Activated T-helper 1 cell treated with anti-CD3 and anti-CD28 coated beads, Interleukin-12 subunit alpha, Interleukin-12 subunit beta, Interleukin-2, Interleukin-4 antibody, amounts not matched to agents 30 ng/mL and 10 ng/mL and 1 ng/mL, durations not matched to agents 14 hours and 24 hours and 36 hours (primary cell): Measurements from ENCODE around the gene NAXD. TPM values are rescaled to one million over a fixed set of nuclear protein-coding genes. Genes with fewer than 3 reads are reported as not detected.

Experiments
- DNase-seq: peaks from one replicate; pipeline ENCODE4 v3.0.0; 2021; ENCODE audit warnings: low spot score
- H3K27ac Mint-ChIP-seq: one replicate; pipeline ENCODE4 v1.8.0; 2021; ENCODE audit warnings: mild to moderate bottlenecking, mixed read lengths
- H3K27me3 Mint-ChIP-seq: one replicate; pipeline ENCODE4 v1.8.0; 2022; ENCODE audit warnings: mild to moderate bottlenecking, moderate library complexity, mixed read lengths; ENCODE audit not compliant: insufficient read depth
- H3K36me3 Mint-ChIP-seq: one replicate; pipeline ENCODE4 v1.8.0; 2021; ENCODE audit warnings: low read depth, mixed read lengths
- H3K4me1 Mint-ChIP-seq: one replicate; pipeline ENCODE4 v1.8.0; 2021; ENCODE audit warnings: low read depth, mixed read lengths
- H3K4me3 Mint-ChIP-seq: one replicate; pipeline ENCODE4 v1.8.0; 2021; ENCODE audit warnings: mild to moderate bottlenecking, moderate library complexity, mixed read lengths
- H3K9me3 Mint-ChIP-seq: one replicate; pipeline ENCODE4 v1.8.0; 2021; ENCODE audit warnings: mixed read lengths
- intact Hi-C: fragments of 100-400 bp; cut with micrococcal nuclease; formaldehyde crosslinking; loops from one replicate; pipeline ENCODE4 v1.15.1; 2024
- total RNA-seq: library from RNA; stranded (reverse); gene quantifications from 2 replicates; pipeline ENCODE4 v1.2.3, GENCODE V29; 2022

NAXD gene
- total RNA-seq, 1 donor from 2014 or later = 22.0 TPM

- no peak overlapping the region for H3K4me3 Mint-ChIP-seq
- no peaks in the 10 kb centered on the region for H3K4me1 Mint-ChIP-seq
- intact Hi-C loops = no loop called here
- DNase-seq = no peak
- H3K36me3 Mint-ChIP-seq = peaks cover 25% of the 10 kb centered on the region
- H3K27ac Mint-ChIP-seq = no peak overlapping the region
- H3K27me3 Mint-ChIP-seq = no peaks in the 10 kb centered on the region
- H3K9me3 Mint-ChIP-seq = no peaks in the 10 kb centered on the region
These were observed 21.9 kb downstream of the NAXD start for GRCh38 chr13:110637275-110637674.

GRCh38 chr13:110637747-110638146, 22.4 kb downstream of the NAXD start:
- Mint-ChIP-seq H3K36me3 (peaks cover 25% of the 10 kb centered on the region), H3K4me3 (no peak overlapping the region), H3K4me1 (no peaks in the 10 kb centered on the region), H3K27ac (no peak overlapping the region), H3K27me3 (no peaks in the 10 kb centered on the region), H3K9me3 (no peaks in the 10 kb centered on the region)
- DNase-seq = no peak
- intact Hi-C loops = no loop called here

- Mint-ChIP-seq H3K27me3 (no peaks in the 10 kb centered on the region), H3K4me1 (no peaks in the 10 kb centered on the region)
These were observed 22.9 kb downstream of the NAXD start for GRCh38 chr13:110638257-110638656.

GRCh38 chr13:110638814-110639806, 23.8 kb downstream of the NAXD start:
- H3K27me3 Mint-ChIP-seq = no peaks in the 10 kb centered on the region
- DNase-seq = no peak
- H3K4me3 Mint-ChIP-seq = no peak overlapping the region
- no peaks in the 10 kb centered on the region for H3K9me3 Mint-ChIP-seq
- H3K27ac Mint-ChIP-seq = no peak overlapping the region
- intact Hi-C loops = no loop called here
- H3K36me3 Mint-ChIP-seq = peaks cover 34% of the 10 kb centered on the region
- no peaks in the 10 kb centered on the region for H3K4me1 Mint-ChIP-seq

More at GRCh38 chr13:110638257-110638656, 22.9 kb downstream of the NAXD start:
- intact Hi-C loops = no loop called here
- DNase-seq = no peak
- H3K9me3 Mint-ChIP-seq = no peaks in the 10 kb centered on the region
- no peak overlapping the region for H3K4me3 Mint-ChIP-seq
- H3K27ac Mint-ChIP-seq = no peak overlapping the region
- H3K36me3 Mint-ChIP-seq = peaks cover 28% of the 10 kb centered on the region

GRCh38 chr13:110639935-110640334, 24.6 kb downstream of the NAXD start:
- DNase-seq = no peak
- no peak overlapping the region for H3K27ac Mint-ChIP-seq
- intact Hi-C loops = no loop called here
- no peaks in the 10 kb centered on the region for H3K27me3 Mint-ChIP-seq
- peaks cover 31% of the 10 kb centered on the region for H3K36me3 Mint-ChIP-seq
- H3K9me3 Mint-ChIP-seq = no peaks in the 10 kb centered on the region
- H3K4me3 Mint-ChIP-seq = no peak overlapping the region
- no peaks in the 10 kb centered on the region for H3K4me1 Mint-ChIP-seq

- no peaks in the 10 kb centered on the region for H3K9me3 Mint-ChIP-seq
- intact Hi-C loops = no loop called here
- peaks cover 29% of the 10 kb centered on the region for H3K36me3 Mint-ChIP-seq
- no peak for DNase-seq
- H3K27me3 Mint-ChIP-seq = no peaks in the 10 kb centered on the region
- no peak overlapping the region for H3K4me3 Mint-ChIP-seq
- H3K27ac Mint-ChIP-seq = no peak overlapping the region
- no peaks in the 10 kb centered on the region for H3K4me1 Mint-ChIP-seq
These were observed 25.3 kb downstream of the NAXD start for GRCh38 chr13:110640591-110641029.

GRCh38 chr13:110641055-110642015, 26.0 kb downstream of the NAXD start:
- Mint-ChIP-seq H3K27ac (no peak overlapping the region), H3K36me3 (peaks cover 24% of the 10 kb centered on the region), H3K27me3 (no peaks in the 10 kb centered on the region), H3K4me3 (no peak overlapping the region), H3K9me3 (no peaks in the 10 kb centered on the region), H3K4me1 (no peaks in the 10 kb centered on the region)
- no peak for DNase-seq
- intact Hi-C loops = no loop called here

- intact Hi-C loops = no loop called here
- H3K27me3 Mint-ChIP-seq = no peaks in the 10 kb centered on the region
- no peak overlapping the region for H3K4me3 Mint-ChIP-seq
- peaks cover 22% of the 10 kb centered on the region for H3K36me3 Mint-ChIP-seq
- no peak overlapping the region for H3K27ac Mint-ChIP-seq
- no peak for DNase-seq
- H3K4me1 Mint-ChIP-seq = no peaks in the 10 kb centered on the region
- H3K9me3 Mint-ChIP-seq = no peaks in the 10 kb centered on the region
These were observed 27.1 kb downstream of the NAXD start for GRCh38 chr13:110642291-110642981.

GRCh38 chr13:110643324-110643723, 28.0 kb downstream of the NAXD start:
- peak overlapping the region; percentile 48 for H3K27ac Mint-ChIP-seq
- H3K36me3 Mint-ChIP-seq = peaks cover 26% of the 10 kb centered on the region
- H3K9me3 Mint-ChIP-seq = no peaks in the 10 kb centered on the region
- H3K27me3 Mint-ChIP-seq = no peaks in the 10 kb centered on the region
- no peaks in the 10 kb centered on the region for H3K4me1 Mint-ChIP-seq
- intact Hi-C loops = no loop called here
- DNase-seq = no peak
- no peak overlapping the region for H3K4me3 Mint-ChIP-seq

GRCh38 chr13:110643768-110644421, 28.6 kb downstream of the NAXD start:
- intact Hi-C loops = no loop called here
- no peak for DNase-seq
- no peak overlapping the region for H3K4me3 Mint-ChIP-seq
- H3K27ac Mint-ChIP-seq = peak overlapping the region; percentile 48
- no peaks in the 10 kb centered on the region for H3K27me3 Mint-ChIP-seq
- no peaks in the 10 kb centered on the region for H3K4me1 Mint-ChIP-seq
- H3K9me3 Mint-ChIP-seq = no peaks in the 10 kb centered on the region
- peaks cover 21% of the 10 kb centered on the region for H3K36me3 Mint-ChIP-seq

- DNase-seq = peak; percentile 7
- intact Hi-C loops = loop anchor here (1.0 kb wide), 1 partner anchor 174 kb away; no protein-coding TSS in a partner anchor
- H3K9me3 Mint-ChIP-seq = no peaks in the 10 kb centered on the region
- H3K27ac Mint-ChIP-seq = no peak overlapping the region
- H3K4me3 Mint-ChIP-seq = no peak overlapping the region
- H3K4me1 Mint-ChIP-seq = no peaks in the 10 kb centered on the region
- H3K27me3 Mint-ChIP-seq = no peaks in the 10 kb centered on the region
- peaks cover 16% of the 10 kb centered on the region for H3K36me3 Mint-ChIP-seq
These were observed 29.7 kb downstream of the NAXD start for GRCh38 chr13:110644892-110645521.
